Measurements from ENCODE around the gene RGS16. TPM values are rescaled to one million over a fixed set of nuclear protein-coding genes. Genes with fewer than 3 reads are reported as not detected.

The RGS16 gene
- total and polyA plus RNA-seq, 9 of the 15 experiments (the other 6 are each of a cell fraction or from before 2014, with no cell fraction given): 0.07 to 0.55 (median 0.36) TPM

DNA sequence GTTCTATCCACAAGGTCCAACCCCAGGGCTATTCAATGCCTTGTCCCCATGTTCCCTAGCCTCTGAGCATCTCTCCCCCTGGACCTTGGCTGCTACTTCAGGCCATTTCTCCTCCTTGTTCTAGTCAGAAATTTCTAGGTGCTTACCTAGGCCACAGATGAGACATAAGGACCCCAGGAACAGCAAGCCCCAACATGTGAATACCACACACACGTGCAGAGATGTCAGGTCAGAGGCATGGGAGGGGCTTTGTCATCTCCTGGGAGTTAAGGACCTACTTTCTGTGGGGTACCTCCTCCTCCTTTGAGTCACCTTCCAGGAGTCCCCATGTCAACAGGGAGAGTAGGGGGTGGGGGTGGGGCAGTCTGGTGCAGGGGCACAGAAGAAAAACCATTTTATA, 7.1 kb upstream of the RGS16 start (continued):
- no peak for TF ChIP-seq ARNT (IDR thresholded peaks at IDR 0.05)
- TF ChIP-seq, protein P1, sequence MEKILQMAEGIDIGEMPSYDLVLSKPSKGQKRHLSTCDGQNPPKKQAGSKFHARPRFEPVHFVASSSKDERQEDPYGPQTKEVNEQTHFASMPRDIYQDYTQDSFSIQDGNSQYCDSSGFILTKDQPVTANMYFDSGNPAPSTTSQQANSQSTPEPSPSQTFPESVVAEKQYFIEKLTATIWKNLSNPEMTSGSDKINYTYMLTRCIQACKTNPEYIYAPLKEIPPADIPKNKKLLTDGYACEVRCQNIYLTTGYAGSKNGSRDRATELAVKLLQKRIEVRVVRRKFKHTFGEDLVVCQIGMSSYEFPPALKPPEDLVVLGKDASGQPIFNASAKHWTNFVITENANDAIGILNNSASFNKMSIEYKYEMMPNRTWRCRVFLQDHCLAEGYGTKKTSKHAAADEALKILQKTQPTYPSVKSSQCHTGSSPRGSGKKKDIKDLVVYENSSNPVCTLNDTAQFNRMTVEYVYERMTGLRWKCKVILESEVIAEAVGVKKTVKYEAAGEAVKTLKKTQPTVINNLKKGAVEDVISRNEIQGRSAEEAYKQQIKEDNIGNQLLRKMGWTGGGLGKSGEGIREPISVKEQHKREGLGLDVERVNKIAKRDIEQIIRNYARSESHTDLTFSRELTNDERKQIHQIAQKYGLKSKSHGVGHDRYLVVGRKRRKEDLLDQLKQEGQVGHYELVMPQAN (IDR thresholded peaks at IDR 0.05; ENCODE audit: borderline replicate concordance): no peak

DNA sequence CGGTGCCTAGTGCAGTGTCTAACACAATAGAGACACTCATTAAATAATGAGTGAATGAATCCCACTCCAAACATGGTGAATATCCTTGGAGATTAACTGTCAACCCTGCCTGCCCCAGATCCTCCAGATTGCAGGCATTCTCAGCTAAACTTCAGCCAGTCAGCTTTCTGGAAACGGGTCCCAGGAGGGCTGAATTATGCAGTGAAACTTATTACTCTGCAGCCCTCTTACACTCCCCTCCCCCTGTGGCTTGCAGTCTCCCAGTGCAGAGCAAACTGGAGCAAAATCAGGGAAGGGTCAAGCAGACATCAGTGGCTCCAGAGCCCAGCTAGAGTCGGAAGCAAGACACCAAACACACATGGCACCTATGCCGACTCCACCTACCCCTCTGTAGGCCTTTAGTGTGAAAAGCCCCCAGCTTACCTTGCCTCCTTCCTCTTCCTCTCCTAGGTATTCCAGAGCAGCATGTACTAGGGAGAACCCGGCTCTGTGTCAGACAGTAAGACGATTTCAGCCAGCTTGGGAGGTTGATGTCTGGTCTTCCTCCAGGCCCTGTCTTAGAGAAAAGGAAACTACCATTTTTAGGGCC, 6.5 kb upstream of the RGS16 start:
- Histone ChIP-seq H3K9me1 (ENCODE audit: control insufficient read depth, insufficient read depth, low read length) (no peaks in the 10 kb centered on the region), H3K4me1 (replicated peaks in 1 of 2; ENCODE audit: control insufficient read depth in 2 of 2, insufficient read depth in 2 of 2, low read length in 2 of 2) (peaks cover 11 to 12% of the 10 kb centered on the region in 2 experiments; a peak in 4 of 5 replicates), H3K27me3 (ENCODE audit: control insufficient read depth in 2 of 2, insufficient read depth in 2 of 2, low read length in 2 of 2) (peaks cover 38 to 69% of the 10 kb centered on the region in 2 experiments), H4K20me1 (replicated peaks; ENCODE audit: control insufficient read depth, insufficient read depth, low read length) (no peaks in the 10 kb centered on the region; the same call in 1 of the 2 replicates), H3K4me3 (no peak overlapping the region), H3K79me2 (ENCODE audit: control insufficient read depth, insufficient read depth, low read length) (no peaks in the 10 kb centered on the region), H3K4me2 (ENCODE audit: insufficient read depth, low read length) (no peak overlapping the region), H3K9ac (ENCODE audit: insufficient read depth in 1 of 2, low read depth in 2 of 2, low read length in 2 of 2) (no peak overlapping the region), H2AFZ (ENCODE audit: low read depth, low read length) (no peak overlapping the region), H3K27ac (ENCODE audit: extremely low read depth, low read depth, low read length) (no peak overlapping the region), H3K9me3 (replicated peaks; ENCODE audit: control insufficient read depth, insufficient read depth, low read depth, low read length) (no peaks in the 10 kb centered on the region), H3K36me3 (ENCODE audit: control insufficient read depth, insufficient read depth, low read length) (no peaks in the 10 kb centered on the region)
- FAIRE-seq (no peak), DNase-seq (ENCODE audit: extremely low read depth in 1 of 4, low spot score in 3 of 4) (no peak), ATAC-seq (no peak)
- in situ Hi-C loops (cut with MboI) (no loop called here), intact Hi-C loops (cut with micrococcal nuclease) (no loop called here)
- no peak for TF ChIP-seq ZBTB8A (IDR thresholded peaks at IDR 0.05; ENCODE audit: partially characterized antibody)
- TF ChIP-seq PHTF2 (CRISPR knock-in tag; IDR thresholded peaks at IDR 0.05): no peak
- TF ChIP-seq EP400 (IDR thresholded peaks at IDR 0.05): no peak
- TF ChIP-seq SOX6 (IDR thresholded peaks at IDR 0.05): no peak
- no peak for TF ChIP-seq SNIP1 (IDR thresholded peaks at IDR 0.05; ENCODE audit: low read depth)
- no peak for TF ChIP-seq MCM2 (IDR thresholded peaks at IDR 0.05; ENCODE audit: low read depth)
- no peak for TF ChIP-seq TCF7 (IDR thresholded peaks at IDR 0.05; ENCODE audit: borderline replicate concordance)
- CTCF ChIA-PET (ENCODE audit: low intra/inter-chr PET ratio): no interaction called here
- no TSS peak for BruUV-seq (replicated peaks)
- 2% methylated on average over 6 of the region's 6 CpGs for WGBS (ENCODE audit: insufficient coverage, low coverage, missing lambda C conversion rate)
- POLR2A ChIA-PET: interaction anchor here (0.6 to 2.1 kb wide), 4 partner anchors 22 to 745 kb away, joined by 3 to 6 read pairs (median 3); partner anchors contain the start of gene RNASEL

Data from K562 (cell line).